Stimulated activated CD4-positive, alpha-beta T cell treated with anti-CD3 and anti-CD28 coated beads, TNF-alpha, amount 100 ng/mL, for 1 hour (primary cell): ENCODE results near the gene SDS.

ENCODE experiments used
- DNase-seq, 3 donors: peaks; one replicate each; pipeline ENCODE4 v3.0.0-alpha.2; 2020; ENCODE audit warnings: low read depth in 3 of 3, low spot score in 1 of 3

SDS gene

DNA sequence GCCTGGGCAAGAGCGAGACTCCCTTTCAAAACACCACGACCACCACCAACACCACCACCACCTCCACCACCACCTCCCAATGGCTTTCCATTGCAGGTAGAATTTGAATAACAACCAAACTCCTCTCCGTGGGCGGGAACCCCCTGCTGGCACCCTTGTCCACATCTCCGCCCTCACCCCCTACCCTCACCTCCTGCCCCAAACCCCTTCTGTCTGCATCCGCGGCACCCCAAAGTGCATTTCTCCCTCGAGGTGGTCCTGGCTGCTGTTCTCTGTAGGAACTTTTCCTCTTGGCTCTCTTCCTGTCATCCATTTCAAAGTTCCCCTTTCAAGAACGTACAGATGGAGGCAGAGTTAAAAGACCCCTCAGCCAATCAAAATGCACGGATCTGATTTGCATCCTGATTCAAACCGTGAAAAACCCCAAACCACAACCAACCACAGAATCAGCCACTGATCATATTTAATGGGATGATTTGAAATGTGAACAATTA, 22.3 kb upstream of the SDS start:
- DNase-seq = no peak

DNA sequence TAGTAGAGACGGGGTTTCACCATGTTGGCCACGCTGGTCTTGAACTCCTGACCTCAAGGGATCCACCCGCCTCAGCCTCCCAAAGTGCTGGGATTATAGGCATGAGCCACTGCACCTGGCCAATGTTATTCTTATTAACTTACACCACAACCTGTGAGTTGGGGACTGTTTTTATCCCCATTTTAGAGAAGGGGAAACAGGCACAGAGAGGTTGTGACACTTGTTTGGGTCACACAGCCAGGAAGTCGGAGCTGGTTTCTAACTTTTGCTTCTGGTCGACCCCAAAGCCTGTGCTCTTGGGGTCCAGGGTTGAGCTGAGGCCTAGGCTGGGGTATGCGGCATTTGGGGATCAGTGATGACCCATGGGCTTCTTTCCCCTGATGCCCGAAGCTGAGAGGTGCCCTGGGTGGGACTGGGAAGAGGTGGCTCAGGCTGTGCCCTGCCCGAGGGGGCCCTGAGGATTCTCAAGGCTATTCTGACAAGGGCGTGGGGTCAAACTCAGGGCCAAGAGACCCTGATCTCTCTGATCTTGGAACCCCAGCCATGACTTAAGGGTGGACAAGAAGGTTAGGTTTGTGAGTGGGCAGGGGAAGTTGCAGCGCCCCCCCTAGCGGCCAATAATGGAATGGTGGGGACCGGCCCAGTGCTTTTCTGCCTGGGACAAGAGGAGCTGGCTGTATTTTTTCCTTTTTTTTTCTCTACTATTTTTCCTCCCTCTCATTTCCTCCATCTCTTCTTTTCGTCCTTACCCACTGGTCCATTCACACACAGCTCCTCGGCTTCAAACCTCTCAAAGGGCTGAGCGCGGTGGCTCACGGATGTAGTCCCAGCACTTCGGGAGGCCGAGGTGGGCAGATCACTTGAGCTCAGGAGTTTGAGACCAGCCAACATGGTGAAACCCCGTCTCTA, 21.5 kb upstream of the SDS start:
- DNase-seq = peak in 2 of 3 donors; percentile 7 to 45

DNA sequence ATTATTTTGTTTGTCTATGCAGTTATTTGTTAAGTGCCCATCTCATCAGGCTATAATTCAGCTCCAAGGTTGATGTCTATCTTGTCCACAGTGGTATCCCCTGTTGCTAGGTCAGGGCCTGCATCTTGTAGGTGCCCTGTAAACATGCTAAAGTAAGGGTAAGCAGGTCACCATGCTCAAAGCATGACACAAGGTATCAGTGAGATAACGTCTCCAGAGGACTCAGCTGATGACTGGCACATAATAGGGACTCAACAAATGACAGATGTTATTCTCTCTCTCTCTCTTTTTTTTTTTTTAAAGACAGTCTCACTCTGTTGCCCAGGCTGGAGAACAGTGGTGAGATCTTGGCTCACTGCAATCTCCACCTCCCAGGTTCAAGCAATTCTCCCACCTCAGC, 20.8 kb upstream of the SDS start:
- DNase-seq = no peak

DNA sequence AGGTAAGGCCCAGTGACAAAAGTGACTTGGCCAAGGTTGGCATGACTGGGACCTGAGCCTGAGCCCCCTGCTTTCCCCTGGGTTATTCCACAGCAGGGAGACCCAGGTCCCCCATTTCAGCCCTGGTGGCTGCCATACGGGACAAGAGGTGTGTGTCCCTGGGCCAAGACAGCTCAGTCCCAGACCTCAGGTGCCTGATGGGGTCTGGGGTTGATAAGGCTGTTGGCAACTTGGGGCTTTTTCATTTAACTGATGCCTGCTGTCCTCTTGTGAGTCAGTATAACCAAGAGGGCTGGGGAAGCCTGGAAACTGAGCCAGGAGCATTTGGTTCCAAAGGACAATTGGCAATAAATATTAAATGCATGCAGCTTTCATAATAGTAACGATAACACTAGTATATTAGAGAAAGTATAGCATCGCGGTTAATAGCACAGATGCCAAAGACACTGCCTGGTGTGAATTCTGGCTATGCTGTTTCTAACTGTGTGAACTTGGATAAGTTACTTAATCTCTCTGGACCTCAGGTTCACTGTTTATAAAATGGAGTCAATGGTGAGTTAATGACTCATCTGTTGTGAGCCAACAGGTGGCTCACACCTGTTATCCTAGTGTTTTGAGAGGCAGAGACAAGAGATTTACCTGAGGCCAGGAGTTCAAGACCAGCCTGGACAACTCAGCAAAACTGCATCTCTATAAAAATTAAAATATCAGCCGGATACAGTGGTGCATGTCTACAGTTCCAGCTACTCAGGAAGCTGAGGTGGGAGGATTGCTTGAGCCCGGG, 19.4 kb upstream of the SDS start:
- no peak for DNase-seq

DNA sequence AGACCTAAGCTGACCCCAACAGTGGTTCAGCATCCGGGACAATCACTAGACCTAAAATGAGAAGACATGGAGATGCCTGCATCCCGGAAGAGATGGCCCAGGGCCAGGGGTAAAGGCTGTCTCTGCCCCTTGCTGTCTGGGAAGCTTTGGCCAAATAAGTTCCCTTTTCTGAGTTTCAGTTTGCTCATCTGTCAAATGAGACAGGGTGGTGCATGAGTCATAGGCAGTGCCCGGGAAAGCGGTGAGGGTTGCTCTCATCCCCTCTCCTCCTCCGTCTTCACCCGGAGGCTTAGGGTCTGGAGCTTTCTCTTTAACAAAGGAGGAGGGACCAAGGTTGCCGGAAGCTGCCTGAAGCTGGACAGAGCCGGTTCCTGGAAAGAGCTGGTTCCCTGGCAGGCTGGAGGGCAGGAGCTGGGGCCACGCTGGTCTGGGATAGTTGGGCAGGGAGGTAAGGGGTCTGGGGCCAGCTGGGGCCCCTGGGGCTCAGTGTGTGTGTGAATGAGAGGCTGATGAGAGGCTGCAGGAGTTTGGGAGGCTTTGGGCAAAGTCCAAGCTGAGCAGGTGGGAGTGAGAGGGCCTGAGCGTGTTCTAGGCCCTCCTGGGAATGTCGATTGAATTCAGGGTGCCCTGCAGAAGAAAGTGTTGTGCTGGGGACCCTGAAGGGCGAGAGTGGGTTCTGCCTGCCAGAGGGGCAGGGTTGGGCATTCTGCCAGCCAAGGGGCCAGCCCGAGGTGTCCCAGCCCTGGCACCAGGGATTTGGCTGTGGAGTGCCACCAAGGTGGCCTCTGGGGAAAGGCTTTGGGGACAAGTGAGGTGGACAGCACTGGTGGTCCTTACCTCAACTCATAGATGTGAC, 18.6 kb upstream of the SDS start, which contains the start of gene SDSL:
SDSL (plus strand) TSS at position 351 of the 856 bp plus-strand sequence. CDS start 5,603 bp downstream, outside the sequence.
- no peak for DNase-seq

DNA sequence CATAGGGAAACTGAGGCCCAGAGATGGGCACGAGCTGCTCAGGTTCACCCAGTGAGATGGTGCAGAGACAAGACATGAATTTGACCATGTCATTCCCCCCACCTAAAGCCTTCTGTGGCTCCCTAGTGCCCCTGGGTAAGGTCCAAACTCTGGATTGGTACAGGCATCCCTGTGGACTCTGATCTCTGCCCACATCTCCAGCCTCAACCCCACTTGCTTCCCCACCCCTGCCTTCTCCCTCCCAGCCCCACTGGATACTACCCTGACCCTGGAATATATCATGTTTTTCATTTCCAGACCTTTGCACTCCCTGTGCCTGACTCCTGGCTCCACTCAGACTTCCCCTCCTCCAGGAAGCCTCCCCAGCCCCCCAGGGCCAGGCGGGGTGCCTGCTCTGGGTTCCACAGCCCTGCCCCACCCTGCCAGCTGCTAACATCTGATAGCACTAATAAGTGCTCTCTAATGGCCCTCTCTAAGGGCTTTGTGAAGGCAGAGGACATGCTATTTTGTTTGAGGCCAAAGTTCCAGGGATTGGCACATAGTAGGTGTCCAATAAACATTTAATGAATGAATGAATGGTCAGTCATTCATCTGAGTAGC, 17.4 kb upstream of the SDS start:
- no peak for DNase-seq

DNA sequence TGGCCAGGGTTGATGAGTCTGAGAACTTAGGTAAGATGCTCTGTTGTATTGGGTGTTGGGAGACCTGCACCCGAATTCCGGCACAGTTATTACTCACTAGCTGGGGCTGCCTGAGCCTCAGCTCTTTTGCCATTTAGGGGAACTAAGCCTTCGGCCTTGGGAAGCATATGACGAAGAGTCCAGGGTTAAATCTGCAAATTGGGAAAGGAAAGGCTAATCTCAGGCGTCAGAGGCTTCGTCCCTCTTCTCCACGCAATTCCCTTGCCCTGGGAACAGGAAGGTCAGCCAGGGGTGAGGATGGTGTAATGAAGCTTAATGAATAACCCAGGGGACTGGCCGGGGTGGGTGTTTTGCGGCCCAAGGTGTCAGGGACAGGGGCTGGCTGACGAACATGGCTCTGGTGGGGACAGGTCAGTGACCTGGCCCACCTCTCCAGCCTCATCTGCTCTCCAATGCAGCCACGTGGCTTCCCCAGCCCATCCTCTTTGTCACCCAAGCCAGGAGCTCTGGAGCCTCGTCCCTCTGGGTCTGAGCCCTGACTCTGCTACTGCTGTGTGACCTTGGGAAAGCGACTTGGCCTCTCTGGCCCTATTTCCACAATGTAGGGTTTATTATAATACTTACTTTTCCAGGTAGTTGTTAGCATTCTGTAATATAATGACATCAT, 14.7 kb upstream of the SDS start:
- DNase-seq = no peak

DNA sequence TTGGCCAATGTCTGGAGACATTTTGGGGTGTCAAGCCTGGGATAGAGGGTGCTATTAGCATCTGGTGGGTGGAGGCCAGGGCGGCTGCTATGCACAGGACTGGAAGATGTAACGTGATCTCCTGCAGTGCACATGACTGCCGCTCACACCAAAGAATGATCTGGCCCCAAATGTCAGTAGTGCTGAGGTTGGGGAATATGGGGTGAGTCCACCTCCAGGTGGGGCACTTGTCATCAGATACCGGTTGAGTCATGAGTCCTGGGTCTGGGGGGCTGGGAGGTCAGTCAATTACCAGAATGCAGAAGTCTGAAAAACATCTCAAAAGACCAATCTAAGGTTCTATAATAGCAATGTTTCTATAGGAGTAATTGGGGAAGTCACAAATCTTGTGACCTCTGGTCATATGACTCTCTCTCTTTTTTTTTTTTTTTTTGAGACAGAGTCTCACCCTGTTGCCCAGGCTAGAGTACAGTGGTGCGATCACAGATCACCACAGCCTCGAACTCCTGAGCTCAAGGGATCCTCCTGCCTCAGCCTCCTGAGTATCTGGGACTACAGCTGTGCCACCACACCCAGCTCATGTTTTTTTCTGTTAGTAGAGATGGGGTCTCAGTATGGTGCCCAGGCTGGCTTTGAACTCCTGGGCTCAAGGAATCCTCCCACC, 12.5 kb upstream of the SDS start:
- DNase-seq = no peak

DNA sequence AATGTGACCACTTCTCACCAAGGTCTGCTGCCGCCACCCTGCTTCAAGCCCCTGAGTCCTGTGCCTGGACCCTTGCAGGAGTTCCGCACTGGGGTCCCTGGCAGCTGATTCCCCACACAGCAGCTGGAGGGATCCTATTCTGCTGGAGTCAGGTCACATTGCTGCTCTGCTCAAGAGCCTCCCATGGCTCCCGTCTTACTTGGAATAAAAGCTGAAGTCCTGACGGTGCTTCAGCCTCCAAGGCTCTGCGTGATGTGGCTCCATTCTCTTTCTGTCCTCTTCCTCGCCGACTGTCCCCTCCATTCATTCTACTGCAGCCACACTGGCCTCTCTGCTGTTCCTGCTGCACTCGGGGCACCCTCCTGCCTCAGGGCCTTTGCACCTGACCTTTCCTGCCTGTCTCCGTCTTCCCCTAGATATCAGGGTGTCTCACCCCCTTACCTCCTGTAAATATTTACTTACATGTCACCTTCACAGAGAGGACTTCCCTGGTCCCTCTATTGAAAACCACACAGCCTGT, 10.9 kb upstream of the SDS start:
- DNase-seq = no peak

DNA sequence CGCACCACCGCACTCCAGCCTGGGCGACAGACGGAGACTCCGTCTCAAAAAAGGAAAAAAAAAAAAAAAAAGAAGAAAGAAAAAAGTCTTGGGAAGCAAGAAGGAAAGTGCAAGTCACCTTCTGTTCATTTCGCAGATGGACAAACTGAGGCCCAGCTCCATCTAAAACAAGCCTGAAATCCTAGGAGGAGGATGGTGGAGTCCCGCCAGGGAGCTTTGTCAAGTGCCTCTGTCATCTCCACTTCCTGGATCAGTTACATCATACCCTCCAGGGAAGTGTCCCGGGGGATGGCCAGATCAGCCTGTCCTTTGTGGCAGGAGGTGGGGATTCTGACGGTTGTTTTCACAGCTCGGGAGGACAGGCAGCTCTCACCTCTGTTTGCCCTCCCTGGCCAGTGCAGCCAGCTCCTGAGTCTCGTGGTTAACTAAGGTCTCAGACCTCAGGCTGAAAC, 9.8 kb upstream of the SDS start:
- DNase-seq = no peak

DNA sequence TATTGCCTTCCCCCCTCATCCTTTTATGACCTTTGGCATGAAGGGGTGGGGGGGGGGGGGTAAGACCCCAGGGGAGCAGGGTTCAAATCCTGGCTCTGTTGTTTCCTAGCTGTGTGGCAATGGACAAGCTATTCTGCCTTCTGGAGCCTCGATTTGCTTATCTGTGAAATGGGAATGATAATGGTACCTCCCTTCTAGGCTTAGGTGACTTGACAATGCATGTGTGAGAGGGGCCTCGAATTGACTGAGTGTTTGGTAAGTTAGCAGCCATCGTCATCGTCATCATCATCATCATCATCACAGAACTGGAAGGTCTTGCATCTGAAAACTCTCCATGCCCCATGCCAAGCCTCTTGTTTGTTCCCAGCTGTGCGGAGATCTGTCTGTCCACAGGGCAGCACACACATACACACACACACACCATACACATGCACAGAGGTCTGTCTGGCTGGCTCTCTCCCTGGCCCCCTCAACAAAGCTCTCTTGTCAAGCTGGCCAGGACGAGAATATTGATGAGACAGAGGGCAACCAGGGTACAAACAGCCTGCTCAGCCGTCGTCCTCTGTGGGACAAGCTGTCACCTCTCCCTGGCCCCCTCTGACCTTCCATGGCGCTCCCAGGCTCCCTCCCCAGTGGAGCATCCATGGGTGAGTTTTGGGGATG, 5.9 kb upstream of the SDS start:
- no peak for DNase-seq

DNA sequence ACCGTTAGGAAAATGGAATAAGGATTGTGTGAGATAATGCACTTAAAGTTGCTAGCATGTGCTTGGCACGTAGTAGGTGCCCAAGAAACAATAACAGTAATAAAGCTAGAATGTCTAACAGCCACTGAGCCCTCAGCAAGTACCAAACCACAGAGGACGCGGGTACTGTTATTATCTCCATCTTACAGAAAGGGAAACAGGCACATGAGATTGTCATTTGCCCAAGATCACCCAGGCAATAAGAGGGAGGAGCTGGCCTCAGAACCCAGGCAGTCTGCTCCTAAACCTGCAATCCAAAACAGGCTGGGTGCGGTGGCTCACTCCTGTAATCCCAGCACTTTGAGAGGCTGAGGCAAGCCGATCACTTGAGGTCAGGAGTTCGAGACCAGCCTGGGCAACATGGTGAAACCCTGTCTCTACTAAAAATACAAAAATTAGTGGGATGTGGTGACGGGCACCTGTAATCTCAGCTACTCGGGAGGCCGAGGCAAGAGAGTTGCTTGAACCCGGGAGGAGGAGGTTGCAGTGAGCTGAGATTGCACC, 5.1 kb upstream of the SDS start:
- DNase-seq = no peak

DNA sequence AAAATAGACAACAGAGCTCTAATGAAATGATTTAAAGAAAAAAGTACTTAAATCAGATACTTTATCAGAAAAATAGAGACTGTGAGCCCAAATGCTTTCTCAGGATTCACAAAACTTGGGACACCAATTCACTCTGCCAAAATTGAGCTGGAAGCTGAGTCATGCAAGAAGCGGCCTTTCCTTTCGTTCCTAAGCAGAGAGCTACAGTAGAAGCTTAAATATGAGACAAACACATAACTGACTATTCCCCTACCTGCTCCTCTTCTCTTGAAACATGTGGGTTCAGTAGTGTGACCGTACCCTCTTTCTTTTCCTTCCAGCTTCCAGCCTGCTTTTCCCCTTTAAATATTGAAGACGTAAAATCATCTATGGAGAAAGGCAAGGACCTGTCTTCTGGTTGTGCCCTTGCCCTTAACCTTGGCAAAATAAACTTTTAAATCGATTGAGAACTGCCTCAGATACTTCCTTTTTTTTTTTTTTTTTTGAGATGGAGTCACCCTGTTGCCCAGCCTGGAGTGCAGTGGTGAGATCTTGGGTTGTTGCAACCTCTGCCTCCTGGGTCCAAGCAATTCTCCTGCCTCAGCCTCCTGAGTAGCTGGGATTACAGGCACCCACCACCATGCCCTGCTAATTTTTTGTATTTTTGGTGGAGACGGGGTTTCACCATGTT, 4.4 kb upstream of the SDS start:
- DNase-seq = no peak

DNA sequence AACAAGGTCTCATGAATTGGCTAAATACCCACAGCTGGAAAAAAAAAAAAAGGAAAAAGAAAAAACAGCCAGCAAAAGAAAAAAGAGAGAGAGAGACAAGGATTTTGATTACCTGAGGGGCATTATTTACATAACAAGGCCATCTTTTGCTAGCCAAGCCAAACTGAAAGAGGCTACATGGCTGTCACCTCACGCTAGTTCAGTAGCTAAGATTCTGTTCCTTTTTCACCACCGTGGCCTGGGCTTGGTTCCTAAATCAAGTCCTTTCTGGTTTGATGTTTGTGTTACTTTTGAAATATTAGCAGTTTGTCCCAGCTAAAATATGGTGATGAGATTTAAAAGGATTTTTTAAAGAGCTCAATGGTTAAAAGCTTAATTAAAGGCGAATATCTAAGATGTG, 2.0 kb upstream of the SDS start:
- DNase-seq = no peak

DNA sequence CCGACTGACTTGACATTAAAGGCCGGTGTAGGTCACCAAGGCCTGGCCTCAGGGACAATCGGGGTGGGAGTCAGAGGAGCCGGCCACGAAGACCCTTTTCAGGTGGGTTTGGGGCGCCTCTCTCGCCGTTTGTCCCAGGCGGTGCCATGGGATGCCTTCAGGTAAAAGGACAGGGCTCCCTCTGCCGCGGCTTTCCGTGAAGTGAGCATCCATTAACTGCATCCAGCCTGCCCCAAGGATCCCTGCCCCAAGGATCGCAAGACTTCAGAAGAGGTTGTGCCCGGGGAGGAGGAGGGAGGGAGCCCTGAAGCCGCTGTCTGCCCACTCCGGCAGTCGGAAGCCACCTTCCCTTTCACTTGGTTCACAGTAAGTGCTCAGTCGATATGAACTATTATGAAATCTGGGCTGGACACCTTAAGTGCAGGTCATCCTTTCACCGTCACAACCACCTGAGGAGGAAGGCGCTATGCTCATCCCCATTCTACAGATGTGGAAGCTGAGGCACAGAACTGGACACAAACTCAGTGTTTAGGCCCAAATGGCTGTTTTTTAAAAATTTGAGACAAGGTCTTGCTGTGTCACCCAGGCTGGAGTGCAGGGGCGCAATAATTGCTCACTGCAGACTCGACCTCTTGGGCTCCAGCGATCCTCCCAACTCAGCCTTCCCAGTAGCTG, 964 bp downstream of the SDS start:
- no peak for DNase-seq

DNA sequence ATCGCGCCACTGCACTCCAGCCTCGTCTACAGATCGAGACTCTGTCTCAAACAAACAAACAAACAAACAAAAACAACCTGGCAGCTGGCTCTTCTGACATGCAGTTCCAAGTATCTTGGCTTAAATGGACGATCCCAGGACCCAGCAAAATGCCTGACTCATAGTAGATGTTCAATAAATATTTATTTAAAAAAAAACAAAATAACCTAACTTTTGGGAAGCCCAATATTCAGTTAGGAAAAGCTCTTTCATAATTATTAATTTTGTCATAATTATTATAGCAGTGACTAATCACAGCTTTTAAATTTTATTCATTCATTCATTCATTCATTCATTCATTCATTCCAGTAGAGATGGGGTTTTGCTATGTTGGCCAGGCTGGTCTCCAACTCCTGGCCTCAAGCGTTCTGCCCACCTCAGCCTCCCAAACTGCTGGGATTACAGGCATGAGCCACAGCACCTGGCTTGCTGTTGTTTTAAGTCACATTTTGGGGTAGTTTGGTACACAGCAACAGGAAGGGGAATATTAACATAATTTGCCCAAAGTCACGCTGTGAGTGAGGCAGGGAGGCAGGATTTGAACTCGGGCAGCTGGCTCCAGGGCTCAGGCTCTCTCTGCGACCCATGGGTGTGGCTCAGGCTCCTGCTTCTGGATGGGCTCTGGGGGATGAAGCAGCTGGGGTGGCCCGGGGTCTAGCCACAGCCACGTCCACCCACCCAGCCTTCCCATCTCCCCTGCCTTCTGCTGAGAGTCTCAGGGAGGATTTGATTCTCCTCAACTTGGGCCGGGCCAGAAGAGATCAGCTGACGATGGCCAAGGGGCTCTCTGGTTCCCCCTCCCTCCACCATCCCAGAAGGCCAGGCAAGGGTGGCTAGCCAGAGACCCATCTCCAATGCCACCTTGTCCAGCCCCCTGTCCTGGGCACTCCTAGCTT, 2.4 kb downstream of the SDS start:
- no peak for DNase-seq
